Eye (tissue), 1 donor: Measurements from ENCODE around the gene BCL2L11.

Experiments used
- DNase-seq: peaks from one replicate; pipeline ENCODE4 v3.0.0-alpha.2; 2015

The BCL2L11 gene

GRCh38 chr2:111118481-111118980, 2.2 kb upstream of the BCL2L11 start:
- peak; percentile 80 for DNase-seq

DNA sequence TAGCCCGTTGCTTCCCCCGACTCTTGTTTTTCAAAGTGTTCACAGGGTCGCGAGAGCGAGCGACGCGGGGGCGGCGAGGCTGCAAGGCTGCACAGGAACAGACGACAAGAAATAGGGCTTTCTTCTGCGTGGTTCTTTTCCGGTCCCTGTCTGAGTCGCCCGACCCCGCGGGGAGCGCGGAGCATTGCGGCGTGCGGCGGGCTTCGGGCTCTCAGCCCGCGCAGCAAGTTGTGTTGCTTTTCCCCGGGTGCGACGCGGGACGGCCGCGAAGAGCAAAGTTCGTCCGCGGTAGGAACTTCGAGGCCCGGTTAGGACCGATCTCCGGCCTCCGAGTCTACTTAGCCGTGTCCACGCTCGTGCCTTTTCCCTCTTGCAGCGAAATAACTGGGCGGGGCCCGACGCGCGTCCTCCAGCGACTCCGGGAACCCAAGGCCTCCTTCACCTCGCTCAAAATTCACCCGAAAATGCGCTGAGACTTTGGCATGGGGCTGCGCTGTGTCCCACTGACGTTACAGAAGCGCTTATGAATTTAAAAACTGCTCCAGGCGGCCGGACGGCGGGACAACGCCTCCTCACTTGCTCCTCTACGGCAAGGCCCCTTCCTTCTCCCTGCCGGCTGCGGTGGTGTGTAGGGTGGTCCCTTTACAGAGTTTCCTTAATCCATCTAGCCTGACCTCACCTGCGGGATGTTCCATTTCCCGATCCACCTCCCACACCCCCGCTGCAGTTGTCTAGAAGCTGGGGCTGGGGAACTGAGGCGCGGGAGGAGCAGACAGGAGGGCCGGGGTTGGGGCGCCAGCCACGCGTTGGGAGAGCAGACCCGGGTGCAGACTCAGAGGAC, 1.5 kb upstream of the BCL2L11 start:
- DNase-seq: peak; percentile 69

- DNase-seq: no peak
Measured at GRCh38 chr2:111119822-111120252, 877 bp upstream of the BCL2L11 start.

- DNase-seq: peak; percentile 86
Measured at GRCh38 chr2:111121028-111121827, 514 bp downstream of the BCL2L11 start.

DNA sequence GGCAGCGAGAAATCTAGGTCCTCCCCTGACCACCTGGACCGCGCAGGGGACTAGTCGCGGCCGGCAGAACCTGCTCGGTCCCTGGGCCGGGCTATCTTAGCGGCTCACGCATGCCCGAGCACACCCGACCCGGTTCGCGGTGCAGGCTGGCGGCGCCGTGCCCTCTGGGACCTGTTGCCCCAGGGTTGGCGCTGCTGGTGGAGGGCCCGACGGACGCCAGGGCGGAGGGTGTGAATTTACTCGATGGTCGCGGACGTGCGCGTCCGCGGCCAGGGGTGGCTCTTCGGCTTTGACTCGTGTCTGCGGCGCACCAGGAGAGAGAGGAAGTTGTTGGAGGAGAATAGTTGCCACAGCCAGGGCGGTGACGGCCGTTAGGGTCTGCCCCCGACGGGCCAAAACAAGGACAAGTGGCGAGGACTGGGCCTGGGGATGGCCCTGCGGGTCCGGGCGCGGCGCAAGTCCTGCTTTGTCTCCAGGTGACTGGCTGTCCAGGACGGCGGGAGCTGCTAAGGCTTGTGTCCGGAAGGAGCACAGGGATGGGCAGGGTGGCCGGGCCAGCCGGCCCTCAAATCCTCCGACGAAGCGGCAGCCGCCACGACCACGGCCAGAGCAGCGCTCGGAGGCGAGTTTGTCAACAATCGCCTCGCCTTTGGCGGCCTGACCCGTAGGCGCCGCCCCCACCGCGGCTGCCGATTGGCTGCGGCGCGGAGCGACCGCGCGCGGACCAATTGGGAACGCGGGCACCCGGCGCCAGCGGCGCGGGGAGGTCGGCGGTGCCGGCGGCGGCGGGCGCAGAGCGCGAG, 1.3 kb downstream of the BCL2L11 start:
- DNase-seq: peak; percentile 95

DNA sequence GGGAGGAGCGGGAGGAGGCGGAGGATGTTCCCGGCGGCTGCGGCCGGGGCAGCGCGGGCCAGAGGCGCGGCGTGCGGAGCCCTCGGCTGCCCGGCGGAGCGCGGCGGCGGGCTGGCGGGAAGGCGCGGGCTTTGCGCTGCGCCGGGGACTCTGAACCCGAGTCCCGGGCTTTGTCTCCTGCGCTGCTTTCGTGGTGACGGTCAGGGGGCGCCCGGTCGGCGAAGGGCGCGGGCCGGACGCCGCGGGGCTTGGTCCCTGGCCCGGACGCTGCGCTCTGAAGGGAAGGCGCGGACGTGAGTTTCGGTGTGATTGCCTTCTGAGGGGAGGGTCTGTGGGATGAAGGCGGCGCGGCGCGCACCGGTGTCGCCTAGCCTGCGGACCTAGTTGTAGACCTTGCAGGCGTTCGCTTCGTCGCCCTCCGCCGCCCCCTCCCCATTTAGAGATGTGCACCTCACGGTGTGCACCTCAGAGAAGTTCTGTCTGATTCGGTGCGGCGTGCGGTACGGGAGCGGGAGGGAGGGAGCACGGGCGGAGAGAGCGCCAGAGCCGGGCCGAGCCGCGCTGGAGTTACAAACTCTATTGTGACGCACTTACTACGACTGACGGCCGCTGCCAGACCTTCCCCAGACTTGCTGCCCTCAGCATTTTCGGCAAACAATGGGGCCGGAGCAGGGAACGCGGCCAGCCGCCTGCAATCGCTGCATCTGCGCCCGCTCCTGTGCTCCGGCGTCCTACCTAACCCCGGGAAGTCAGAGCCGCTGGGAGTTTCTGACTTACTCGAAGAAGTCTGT, 2.1 kb downstream of the BCL2L11 start:
- peak; percentile 90 for DNase-seq

- DNase-seq: no peak
Measured at GRCh38 chr2:111123751-111124150, 3.0 kb downstream of the BCL2L11 start.

DNA sequence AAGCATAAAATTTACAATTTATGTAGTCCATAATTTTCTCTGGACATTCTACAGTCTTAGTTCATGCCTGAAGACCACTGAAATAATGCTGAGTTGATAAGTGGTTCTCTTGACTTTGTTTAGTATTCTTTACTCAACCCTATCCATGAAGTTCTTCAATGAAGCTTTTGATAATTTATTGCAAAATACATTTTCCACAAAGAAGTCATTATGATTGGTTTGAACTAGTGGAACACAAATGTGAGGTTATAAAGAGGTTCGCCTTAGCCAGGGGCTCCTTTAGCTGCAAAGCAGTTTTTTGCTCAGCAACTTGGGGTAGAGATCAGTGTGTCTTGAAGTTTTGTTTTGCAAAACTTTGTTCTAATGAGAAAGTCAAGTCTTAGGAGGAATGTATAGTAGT, 5.9 kb downstream of the BCL2L11 start:
- DNase-seq: no peak

- DNase-seq: no peak
Measured at GRCh38 chr2:111127351-111127750, 6.6 kb downstream of the BCL2L11 start.

- no peak for DNase-seq
Measured at GRCh38 chr2:111128096-111128495, 7.4 kb downstream of the BCL2L11 start.

GRCh38 chr2:111133603-111134002, 12.9 kb downstream of the BCL2L11 start:
- DNase-seq: no peak

DNA sequence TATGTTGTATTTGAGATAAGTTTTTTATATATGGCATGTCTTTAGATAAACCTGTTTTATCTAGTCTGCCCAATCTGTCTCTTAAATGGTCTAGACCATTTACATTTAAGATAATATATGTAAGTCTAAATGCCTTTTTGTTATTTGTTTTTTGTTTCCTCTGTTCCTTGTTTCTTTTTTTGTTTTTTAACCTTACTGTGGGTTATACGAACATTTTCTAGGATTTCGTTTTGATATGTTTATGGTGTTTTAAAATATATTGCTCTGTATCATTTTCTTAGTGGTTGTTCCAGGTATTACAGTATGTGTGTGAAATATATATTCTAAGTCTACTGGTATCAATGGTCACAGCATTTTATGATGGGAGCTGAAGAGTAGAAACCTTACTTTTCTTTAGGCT, 13.3 kb downstream of the BCL2L11 start:
- no peak for DNase-seq

DNA sequence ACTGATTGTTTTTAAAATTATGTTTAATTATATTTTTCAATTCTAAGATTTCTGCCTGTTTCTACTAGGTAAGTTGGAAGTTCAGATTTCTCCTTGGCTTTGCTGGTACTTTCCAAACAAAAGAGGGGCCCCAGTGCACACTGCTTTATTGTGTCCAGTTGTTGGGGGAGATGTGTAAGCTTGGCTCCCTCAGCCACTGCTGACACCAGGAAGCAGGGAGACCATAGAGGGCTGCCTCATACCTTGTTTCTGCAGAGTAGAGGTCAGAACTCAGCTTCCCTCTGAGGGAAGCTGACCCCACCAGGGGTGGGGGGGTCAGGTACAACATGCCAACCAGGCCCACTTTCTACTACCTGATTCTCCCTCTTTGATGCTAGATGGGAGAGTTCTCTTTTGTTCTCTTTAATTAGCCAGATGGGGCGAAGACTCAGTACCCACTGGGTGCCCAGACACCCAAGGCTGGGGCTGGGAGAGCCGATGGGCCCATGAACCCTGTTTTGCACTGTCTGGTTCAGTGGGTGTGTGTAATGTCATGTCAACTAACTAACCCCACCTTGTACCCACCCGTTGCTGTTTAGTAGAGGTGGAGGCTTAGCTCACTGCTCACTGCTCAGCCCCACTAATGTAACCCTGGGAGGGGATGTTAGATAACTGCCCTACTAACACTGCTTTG, 14.7 kb downstream of the BCL2L11 start:
- DNase-seq: no peak

DNA sequence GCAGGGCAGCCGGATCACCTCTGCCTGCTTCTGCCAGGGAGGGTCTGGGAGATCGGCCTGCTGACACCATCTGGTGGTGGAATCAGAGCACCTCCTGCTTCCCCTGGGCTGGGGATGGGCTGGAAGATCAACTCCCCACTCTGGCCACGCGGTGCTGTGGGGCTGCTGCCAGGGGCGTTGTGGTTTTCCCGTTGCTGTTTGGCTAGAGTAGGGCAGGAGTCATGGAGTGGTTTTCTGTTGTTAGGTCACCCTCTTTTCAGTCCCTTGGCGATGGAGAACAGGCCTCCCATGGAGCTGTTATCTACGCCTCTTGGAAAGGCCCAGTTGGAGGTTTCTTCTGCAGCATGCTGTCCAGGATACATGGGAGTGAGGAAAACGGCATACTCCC, 15.2 kb downstream of the BCL2L11 start:
- DNase-seq: no peak

- DNase-seq: no peak
Measured at GRCh38 chr2:111138839-111139238, 18.1 kb downstream of the BCL2L11 start.

- no peak for DNase-seq
Measured at GRCh38 chr2:111139637-111140317, 19.1 kb downstream of the BCL2L11 start.

DNA sequence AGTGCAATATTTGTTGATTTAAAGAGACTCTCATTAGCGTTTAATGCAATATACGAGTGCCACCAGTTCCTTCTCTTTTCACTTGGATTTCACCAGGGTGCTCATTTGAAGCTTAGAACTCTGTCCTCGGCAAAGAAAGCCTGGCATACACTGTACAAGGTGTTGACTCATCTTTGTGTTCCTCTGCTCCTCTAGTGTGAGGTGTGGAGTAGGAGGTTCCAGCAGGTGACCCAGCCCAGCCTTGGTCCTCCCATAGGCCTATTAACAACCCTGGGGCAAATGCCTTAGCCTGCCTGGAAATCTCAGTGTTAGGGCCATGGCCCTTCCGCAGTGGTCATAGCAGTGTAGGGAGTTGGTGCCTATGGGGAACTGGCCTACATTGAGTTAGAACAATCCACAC, 20.1 kb downstream of the BCL2L11 start:
- no peak for DNase-seq

DNA sequence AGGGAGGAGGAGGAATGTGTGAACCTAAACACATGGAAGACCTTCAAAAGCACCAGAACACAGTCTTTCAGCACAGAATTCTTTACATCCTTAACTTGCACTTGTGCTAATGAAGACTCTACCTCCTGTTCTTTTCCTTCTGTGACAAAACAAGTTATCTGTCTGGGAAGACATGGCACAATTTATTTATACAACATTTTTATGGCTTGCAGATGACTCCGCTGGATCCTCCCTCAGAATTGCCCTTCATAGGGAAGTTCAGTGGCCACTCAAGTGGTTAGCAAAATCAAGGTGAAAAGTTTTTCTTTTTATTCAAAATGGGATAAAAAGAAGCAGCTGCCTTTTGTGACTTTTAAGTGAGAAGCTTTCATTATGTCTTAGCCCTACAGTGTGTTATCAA, 21.4 kb downstream of the BCL2L11 start:
- DNase-seq: no peak

GRCh38 chr2:111143107-111143842, 22.6 kb downstream of the BCL2L11 start:
- DNase-seq: no peak

GRCh38 chr2:111143843-111144198, 23.1 kb downstream of the BCL2L11 start:
- no peak for DNase-seq
